ENCODE results near the gene UBE2V1. TPM values are rescaled to one million over a fixed set of nuclear protein-coding genes. Genes with fewer than 3 reads are reported as not detected.
A peak's percentile ranks its signal among the peaks of the same experiment; 100 is the strongest.

Gene UBE2V1
- total and polyA plus RNA-seq, 2 of the 13 experiments (the other 11 are each of a cell fraction or from before 2014, with no cell fraction given), result 81.3 to 132 TPM

- no peak for TF ChIP-seq ZNF446 (CRISPR knock-in tag; IDR thresholded peaks at IDR 0.05)
- TF ChIP-seq ZBTB43 (CRISPR knock-in tag; conservative IDR thresholded peaks at IDR 0.05), result 0 out of 2 replicates have a peak, but pooled peaks have one; percentile 54
- TF ChIP-seq ZUFSP (CRISPR knock-in tag; IDR thresholded peaks at IDR 0.05; ENCODE audit: borderline replicate concordance), result no peak
- TF ChIP-seq ZMAT5 (CRISPR knock-in tag; IDR thresholded peaks at IDR 0.05; ENCODE audit: borderline replicate concordance, low read depth), result no peak
- TF ChIP-seq TBL1XR1 (IDR thresholded peaks at IDR 0.05; ENCODE audit: borderline replicate concordance, low read length, partially characterized antibody), result peak; percentile 92
- peak; percentile 88 for TF ChIP-seq ZNF777 (CRISPR knock-in tag; IDR thresholded peaks at IDR 0.05)
- peak; percentile 58; the same call in 1 of the 2 replicates for TF ChIP-seq BORCS8-MEF2B (CRISPR knock-in tag; IDR thresholded peaks at IDR 0.05)
- no peak for TF ChIP-seq MBD4 (IDR thresholded peaks at IDR 0.05; ENCODE audit: borderline replicate concordance, low read length)
- TF ChIP-seq ZNF678 (CRISPR knock-in tag; IDR thresholded peaks at IDR 0.05), result no peak; the same call in 1 of the 2 replicates
- TF ChIP-seq ZNF24 (IDR thresholded peaks at IDR 0.05), result peak; percentile 83
- TF ChIP-seq ARHGAP35 (CRISPR knock-in tag; IDR thresholded peaks at IDR 0.05; ENCODE audit: borderline replicate concordance), result no peak
- no peak for TF ChIP-seq RBM22 (optimal IDR thresholded peaks at IDR 0.05; ENCODE audit: low read length)
- TF ChIP-seq ZNF556 (CRISPR knock-in tag; IDR thresholded peaks at IDR 0.05; ENCODE audit: borderline replicate concordance), result no peak
- TF ChIP-seq ZNF644 (CRISPR knock-in tag; IDR thresholded peaks at IDR 0.05; ENCODE audit: low read depth), result no peak
- no peak; the same call in 1 of the 2 replicates for TF ChIP-seq ZSCAN25 (CRISPR knock-in tag; IDR thresholded peaks at IDR 0.05)
- peak; percentile 94 for TF ChIP-seq ERF (CRISPR knock-in tag; IDR thresholded peaks at IDR 0.05)
- no peak; the same call in 1 of the 2 replicates for TF ChIP-seq ZNF766 (CRISPR knock-in tag; IDR thresholded peaks at IDR 0.05; ENCODE audit: borderline replicate concordance)
- no peak for TF ChIP-seq XBP1 (CRISPR knock-in tag; IDR thresholded peaks at IDR 0.05)
- no peak for TF ChIP-seq CHD4 (IDR thresholded peaks at IDR 0.05; ENCODE audit: borderline replicate concordance, low read length)
- no peak for TF ChIP-seq TCF12 (IDR thresholded peaks at IDR 0.05)
- TF ChIP-seq TCF12 (CRISPR knock-in tag; IDR thresholded peaks at IDR 0.05), result no peak
- TF ChIP-seq MAZ (IDR thresholded peaks at IDR 0.05; ENCODE audit: borderline replicate concordance, low read depth, low read length), result peak; percentile 39; the same call in 1 of the 2 replicates
- TF ChIP-seq MAZ (CRISPR knock-in tag; IDR thresholded peaks at IDR 0.05; ENCODE audit: low read depth), result peak; percentile 56
- peak; percentile 92 for TF ChIP-seq GMEB1 (CRISPR knock-in tag; IDR thresholded peaks at IDR 0.05; ENCODE audit: borderline replicate concordance)
- peak; percentile 78; the same call in 1 of the 2 replicates for TF ChIP-seq MEIS1 (CRISPR knock-in tag; IDR thresholded peaks at IDR 0.05; ENCODE audit: borderline replicate concordance)
Measured at GRCh38 chr20:50115591-50116367, 2.8 kb upstream of the UBE2V1 start (continued).
